Right lobe of liver (tissue), 6 donors: ENCODE data around the gene HK1. TPM values are rescaled to one million over a fixed set of nuclear protein-coding genes. Genes with fewer than 3 reads are reported as not detected.
A peak's percentile ranks its signal among the peaks of the same experiment; 100 is the strongest.

Experiments
- ATAC-seq, 4 donors: fragments of 200-7000 bp; cut with Tn5 transposase; one replicate each; pipeline ENCODE4 v1.9.1; 2020; ENCODE audit warnings: mild to moderate bottlenecking in 4 of 4, moderate library complexity in 4 of 4
- DNase-seq, 3 donors: peaks; one replicate each; pipeline ENCODE4 v3.0.0-alpha.2; 2020
- H3K27ac ChIP-seq, 3 donors: fragments of 200-600 bp; one replicate each; pipeline ENCODE4 v1.8.0; 2022
- H3K27me3 ChIP-seq, 2 donors: fragments of 200-600 bp; one replicate each; pipeline ENCODE4 v1.8.0; 2022
- H3K36me3 ChIP-seq, 4 donors: fragments of 200-600 bp; sonication (generic) in 1 of 4; one replicate each; pipeline versions ENCODE4 v1.5.1 to v1.8.0; 2017 to 2022; ENCODE audit warnings: control low read depth in 1 of 4
- H3K4me1 ChIP-seq, 4 donors: fragments of 200-600 bp; sonication (generic) in 1 of 4; one replicate each; pipeline versions ENCODE4 v1.5.1 to v1.8.0; 2017 to 2022; ENCODE audit warnings: control low read depth in 1 of 4
- H3K4me3 ChIP-seq, 3 donors: fragments of 200-600 bp; one replicate each; pipeline ENCODE4 v1.8.0; 2022
- H3K9me3 ChIP-seq, 4 donors: fragments of 200-600 bp; sonication (generic) in 1 of 4; one replicate each; pipeline versions ENCODE4 v1.5.1 to v1.8.0; 2017 to 2022; ENCODE audit warnings: control low read depth in 1 of 4
- POLR2A ChIP-seq: fragments of 450-650 bp; IDR thresholded peaks from one replicate; pipeline ENCODE4 v1.6.1; 2017; ENCODE audit warnings: antibody characterized with exemption, mild to moderate bottlenecking
- WGBS: methylation state at CpG from one replicate; pipeline ENCODE4 v1.1.6; 2018; ENCODE audit warnings: low coverage, low lambda C conversion rate; ENCODE audit not compliant: insufficient coverage; ENCODE audit errors: missing lambda C conversion rate; 5-methylcytosine and 5-hydroxymethylcytosine counted together
- intact Hi-C, 2 donors: fragments of 100-400 bp; cut with DNase I; formaldehyde crosslinking; loops; one replicate each; pipeline versions ENCODE4 v1.11.2 to v1.14.1; 2022
- total RNA-seq, 6 experiments: library from RNA; depleted of rRNA in 2 of 6; stranded (reverse); fragments of >200 nt in 2 of 6; fragmentation: NEBNext Ultra II Directional in 3 of 6; extraction: Animal tissue kit (Norgen Biotek cat#: 25700) in 3 of 6; gene quantifications; one replicate each; pipeline versions ENCODE4 v1.1.0 to v1.2.4, GENCODE V29; 2016 to 2023
- TF ChIP-seq, protein P1 (sequence below), 4 donors: fragments of 200-600 bp in 3 of 4; fragments of 450-650 bp in 1 of 4; IDR thresholded peaks; one replicate each; pipeline versions ENCODE4 v1.5.1 to v1.8.0; 2016 to 2022; ENCODE audit warnings: antibody characterized with exemption in 4 of 4, mild to moderate bottlenecking in 2 of 4
- donor health status: DM: no; HTN: yes; CAD: no.
- donor health status: DM: no; HTN: no; CAD: no.
- donor health status: DM: no; HTN: no; CAD: no.
- donor health status: DM: no; HTN: yes; CAD: no.
- donor health status: DM: no; HTN: yes; CAD: no.

The HK1 gene
- total RNA-seq, 6 experiments from 2014 or later, result 4.2 to 28.0 (median 7.2) TPM

DNA sequence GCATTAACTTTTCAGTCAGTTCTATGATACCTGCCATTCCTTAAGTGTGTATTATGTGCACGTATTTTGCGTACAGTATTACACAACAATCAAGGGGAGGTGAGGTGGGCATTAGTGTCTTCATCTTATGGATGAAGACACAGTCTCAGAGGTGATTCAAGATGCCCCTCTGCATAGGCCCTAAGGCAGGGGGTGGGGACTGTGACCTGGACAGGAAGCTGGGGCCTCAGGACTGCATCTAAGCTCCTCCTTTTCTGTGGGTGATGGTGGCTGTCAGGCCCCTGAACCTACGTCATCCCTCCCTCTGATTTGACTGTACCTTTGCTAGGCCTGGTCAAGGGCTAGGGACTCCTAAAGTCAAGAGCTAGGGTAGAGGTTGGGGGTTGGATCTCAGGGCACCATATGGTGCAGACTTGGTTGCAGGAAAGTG is 38.9 kb downstream of the HK1 start:
- ATAC-seq (no peak), DNase-seq (no peak)
- Histone ChIP-seq H3K36me3 (no peaks in the 10 kb centered on the region), H3K27me3 (no peaks in the 10 kb centered on the region), H3K4me1 (peaks cover 0 to 7% (median 0%) of the 10 kb centered on the region in 4 donors), H3K27ac (no peak overlapping the region), H3K9me3 (no peaks in the 10 kb centered on the region), H3K4me3 (no peak overlapping the region)
- intact Hi-C loops, result no loop called here
- 90% methylated on average over 3 of the region's 3 CpGs for WGBS
- TF ChIP-seq, protein P1, sequence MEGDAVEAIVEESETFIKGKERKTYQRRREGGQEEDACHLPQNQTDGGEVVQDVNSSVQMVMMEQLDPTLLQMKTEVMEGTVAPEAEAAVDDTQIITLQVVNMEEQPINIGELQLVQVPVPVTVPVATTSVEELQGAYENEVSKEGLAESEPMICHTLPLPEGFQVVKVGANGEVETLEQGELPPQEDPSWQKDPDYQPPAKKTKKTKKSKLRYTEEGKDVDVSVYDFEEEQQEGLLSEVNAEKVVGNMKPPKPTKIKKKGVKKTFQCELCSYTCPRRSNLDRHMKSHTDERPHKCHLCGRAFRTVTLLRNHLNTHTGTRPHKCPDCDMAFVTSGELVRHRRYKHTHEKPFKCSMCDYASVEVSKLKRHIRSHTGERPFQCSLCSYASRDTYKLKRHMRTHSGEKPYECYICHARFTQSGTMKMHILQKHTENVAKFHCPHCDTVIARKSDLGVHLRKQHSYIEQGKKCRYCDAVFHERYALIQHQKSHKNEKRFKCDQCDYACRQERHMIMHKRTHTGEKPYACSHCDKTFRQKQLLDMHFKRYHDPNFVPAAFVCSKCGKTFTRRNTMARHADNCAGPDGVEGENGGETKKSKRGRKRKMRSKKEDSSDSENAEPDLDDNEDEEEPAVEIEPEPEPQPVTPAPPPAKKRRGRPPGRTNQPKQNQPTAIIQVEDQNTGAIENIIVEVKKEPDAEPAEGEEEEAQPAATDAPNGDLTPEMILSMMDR (IDR thresholded peaks at IDR 0.05), result no peak
- TF ChIP-seq POLR2A, result no peak

GRCh38 chr10:69317626-69318105 is 39.4 kb downstream of the HK1 start:
- DNase-seq, result no peak
- no peaks in the 10 kb centered on the region for H3K27me3 ChIP-seq
- intact Hi-C loops, result no loop called here

GRCh38 chr10:69318106-69318866 is 40.0 kb downstream of the HK1 start:
- DNase-seq, result peak; percentile 80 to 91 (median 88)
- peak; percentile 87 to 94 (median 92) for ATAC-seq
- peaks cover 0 to 7% (median 0%) of the 10 kb centered on the region in 4 donors for H3K4me1 ChIP-seq
- WGBS, result 0% methylated on average over 9 of the region's 90 CpGs
- H3K27me3 ChIP-seq, result no peaks in the 10 kb centered on the region
- H3K27ac ChIP-seq, result peak overlapping the region; percentile 62 to 89 (median 74)
- no peaks in the 10 kb centered on the region for H3K36me3 ChIP-seq
- no peak for TF ChIP-seq POLR2A
- TF ChIP-seq, protein P1 (IDR thresholded peaks at IDR 0.05), result no peak
- intact Hi-C loops, result no loop called here
- no peaks in the 10 kb centered on the region for H3K9me3 ChIP-seq
- H3K4me3 ChIP-seq, result peak overlapping the region; percentile 60 to 75 (median 67)

More at GRCh38 chr10:69317626-69318105, 39.4 kb downstream of the HK1 start:
- Histone ChIP-seq H3K27ac (peak overlapping the region; percentile 62 to 89 (median 74)), H3K9me3 (no peaks in the 10 kb centered on the region), H3K4me3 (peak overlapping the region; percentile 60 to 75 (median 67)), H3K36me3 (no peaks in the 10 kb centered on the region), H3K4me1 (peaks cover 0 to 7% (median 0%) of the 10 kb centered on the region in 4 donors)
- WGBS, result 56% methylated on average over 6 of the region's 8 CpGs
- TF ChIP-seq POLR2A, result no peak
- TF ChIP-seq, protein P1 (IDR thresholded peaks at IDR 0.05), result no peak
- ATAC-seq, result peak in 2 of 4 donors; percentile 5 to 10

DNA sequence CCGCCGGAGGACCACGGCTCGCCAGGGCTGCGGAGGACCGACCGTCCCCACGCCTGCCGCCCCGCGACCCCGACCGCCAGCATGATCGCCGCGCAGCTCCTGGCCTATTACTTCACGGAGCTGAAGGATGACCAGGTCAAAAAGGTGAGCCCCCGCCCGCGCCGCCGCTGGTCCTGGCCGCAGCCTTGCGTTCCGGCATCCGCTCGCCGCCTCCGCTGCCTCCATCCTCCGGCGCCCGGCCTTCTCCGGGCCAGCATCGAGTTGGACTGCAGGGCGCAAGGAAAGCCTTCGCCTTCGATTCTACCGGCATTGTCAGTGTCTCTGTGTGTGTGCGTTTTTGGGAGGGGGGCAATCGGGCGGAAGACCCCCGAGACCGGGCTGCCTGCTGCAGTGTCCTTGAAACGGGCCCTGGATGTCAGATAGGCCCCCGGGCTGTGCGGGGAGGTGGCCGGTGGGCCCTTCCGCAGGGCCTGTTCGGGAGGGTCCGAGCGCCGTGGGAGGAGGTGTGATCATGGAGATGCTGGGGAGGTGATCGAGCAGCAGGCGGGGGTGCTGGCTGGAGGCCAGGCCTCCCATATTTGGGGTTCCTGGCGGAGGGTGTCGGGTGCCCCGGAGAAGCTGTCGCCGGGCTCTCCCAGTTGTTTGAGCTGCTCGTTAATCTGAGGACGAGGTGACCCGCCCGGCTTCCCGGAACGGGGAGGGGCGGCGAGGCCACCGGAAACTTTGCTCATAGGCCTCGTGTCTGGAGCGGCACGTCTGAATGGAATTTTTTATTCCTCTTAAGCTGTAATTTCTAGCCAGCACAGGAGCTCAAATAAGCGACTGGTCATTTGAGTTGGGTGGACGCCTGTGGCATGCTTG is 40.8 kb downstream of the HK1 start:
- ATAC-seq (peak; percentile 49 to 65 (median 53)), DNase-seq (peak; percentile 66 to 84 (median 80))
- peak overlapping the region; percentile 62 to 89 (median 74) for H3K27ac ChIP-seq
- no peaks in the 10 kb centered on the region for H3K9me3 ChIP-seq
- peaks cover 0 to 7% (median 0%) of the 10 kb centered on the region in 4 donors for H3K4me1 ChIP-seq
- H3K27me3 ChIP-seq, result no peaks in the 10 kb centered on the region
- H3K4me3 ChIP-seq, result peak overlapping the region; percentile 60 to 75 (median 67)
- WGBS, result 9% methylated on average over 10 of the region's 73 CpGs
- TF ChIP-seq, protein P1 (IDR thresholded peaks at IDR 0.05), result no peak
- TF ChIP-seq POLR2A, result peak; percentile 61
- intact Hi-C loops, result no loop called here
- no peaks in the 10 kb centered on the region for H3K36me3 ChIP-seq
